Rectal smooth muscle tissue (tissue), 1 donor: ENCODE results near the gene ZFYVE16.
"Not testable (repeated sequence)": the region's sequence is repeated elsewhere in the genome, so short reads cannot be mapped to it uniquely, and the experiment has no call there.

Experiments
- H3K27ac ChIP-seq: one replicate; pipeline ENCODE4 v1.7.0; 2013; ENCODE audit warnings: low read depth, low read length, inconsistent platforms
- H3K27me3 ChIP-seq: one replicate; pipeline ENCODE4 v1.7.0; 2013; ENCODE audit warnings: low read length; ENCODE audit not compliant: control insufficient read depth, insufficient read depth
- H3K36me3 ChIP-seq: one replicate; pipeline ENCODE4 v1.7.0; 2013; ENCODE audit warnings: low read length; ENCODE audit not compliant: control insufficient read depth, insufficient read depth
- H3K4me1 ChIP-seq: one replicate; pipeline ENCODE4 v1.7.0; 2013; ENCODE audit warnings: low read length; ENCODE audit not compliant: control insufficient read depth, insufficient read depth
- H3K4me3 ChIP-seq: one replicate; pipeline ENCODE4 v1.7.0; 2013; ENCODE audit warnings: low read length
- H3K9ac ChIP-seq: one replicate; pipeline ENCODE4 v1.7.0; 2013; ENCODE audit warnings: low read length

ZFYVE16 gene

DNA sequence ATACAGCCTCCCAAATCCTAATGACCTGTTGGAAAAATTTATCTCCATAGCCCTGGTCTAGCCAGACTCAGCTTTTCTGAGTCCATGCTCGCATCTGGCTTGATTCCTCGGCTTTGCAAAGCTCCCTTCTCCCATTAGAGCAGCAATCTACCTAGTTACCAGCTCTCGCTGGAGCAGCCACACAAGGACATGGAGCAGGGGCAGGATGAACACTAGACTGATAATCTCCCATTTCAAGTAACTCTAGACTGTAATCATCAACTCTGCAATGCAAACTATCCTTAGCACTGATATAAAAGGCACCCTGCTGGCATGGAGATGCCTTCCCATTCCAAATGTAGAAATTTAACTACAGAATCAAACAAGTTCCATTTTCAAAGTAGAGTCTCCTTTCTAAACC is 17.5 kb upstream of the ZFYVE16 start:
- H3K4me3 ChIP-seq, H3K4me1 ChIP-seq, H3K27me3 ChIP-seq, H3K9ac ChIP-seq, H3K36me3 ChIP-seq, H3K27ac ChIP-seq: not testable (repeated sequence)

- not testable (repeated sequence) for H3K9ac ChIP-seq, H3K36me3 ChIP-seq, H3K4me1 ChIP-seq, H3K4me3 ChIP-seq, H3K27me3 ChIP-seq, H3K27ac ChIP-seq
These were observed 16.6 kb upstream of the ZFYVE16 start for GRCh38 chr5:80391267-80391666.

DNA sequence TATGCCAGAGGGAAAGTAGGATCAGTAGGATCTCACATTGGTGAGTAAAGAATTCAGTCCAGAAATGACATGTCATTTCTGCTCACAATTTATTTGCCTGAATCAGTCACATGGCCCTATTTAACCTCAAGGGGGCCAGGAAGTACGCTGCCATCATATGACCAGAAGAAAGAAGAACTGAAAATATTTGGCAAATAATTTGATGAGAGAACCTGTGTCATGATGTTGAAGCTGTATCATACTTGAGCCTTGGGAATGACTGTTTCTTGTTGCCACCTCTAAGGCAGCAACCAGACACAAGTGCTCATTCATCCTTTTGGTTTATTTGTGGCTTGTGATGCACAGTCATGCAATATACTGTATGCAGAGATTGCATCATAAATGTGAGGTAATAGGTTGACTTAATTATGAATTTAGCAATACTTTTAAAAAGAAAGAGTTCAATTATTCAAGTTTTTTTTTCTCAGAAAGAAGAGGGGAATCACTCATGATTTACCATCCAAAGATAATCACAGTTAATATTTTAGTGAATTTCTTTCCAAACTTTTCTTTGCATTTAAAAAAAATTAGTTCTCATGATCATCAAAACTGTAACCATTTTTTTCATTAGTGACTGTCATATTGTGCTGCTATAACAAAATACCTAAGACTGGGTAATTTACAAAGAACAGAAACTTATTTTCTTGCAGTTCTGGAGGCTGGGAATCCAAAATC is 8.2 kb upstream of the ZFYVE16 start:
- no peaks in the 10 kb centered on the region for H3K4me1 ChIP-seq
- no peak overlapping the region for H3K9ac ChIP-seq
- H3K4me3 ChIP-seq, result no peak overlapping the region
- H3K27me3 ChIP-seq, result no peaks in the 10 kb centered on the region
- H3K36me3 ChIP-seq, result no peaks in the 10 kb centered on the region
- no peak overlapping the region for H3K27ac ChIP-seq

DNA sequence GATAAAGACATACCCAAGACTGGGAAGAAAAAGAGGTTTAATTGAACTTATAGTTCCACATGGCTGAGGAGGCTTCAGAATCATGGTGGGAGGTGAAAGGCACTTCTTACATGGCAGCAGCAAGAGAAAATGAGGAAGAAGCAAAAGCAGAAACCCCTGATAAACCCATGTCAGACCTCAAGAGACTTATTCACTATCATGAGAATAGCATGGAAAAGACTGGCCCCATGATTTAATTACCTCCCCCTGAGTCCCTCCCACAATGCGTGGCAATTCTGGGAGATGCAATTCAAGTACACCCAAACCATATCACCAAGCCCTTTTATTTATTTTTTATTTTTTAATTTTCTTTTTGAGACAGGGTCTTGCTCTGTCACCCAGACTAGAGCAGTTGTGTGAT is 7.5 kb upstream of the ZFYVE16 start:
- not testable (repeated sequence) for H3K36me3 ChIP-seq, H3K9ac ChIP-seq, H3K27me3 ChIP-seq, H3K27ac ChIP-seq, H3K4me1 ChIP-seq, H3K4me3 ChIP-seq

GRCh38 chr5:80403782-80404181 is 4.1 kb upstream of the ZFYVE16 start:
- Histone ChIP-seq H3K27me3 (no peaks in the 10 kb centered on the region), H3K27ac (no peak overlapping the region), H3K4me1 (peaks cover 3% of the 10 kb centered on the region), H3K36me3 (no peaks in the 10 kb centered on the region), H3K4me3 (no peak overlapping the region), H3K9ac (no peak overlapping the region)

DNA sequence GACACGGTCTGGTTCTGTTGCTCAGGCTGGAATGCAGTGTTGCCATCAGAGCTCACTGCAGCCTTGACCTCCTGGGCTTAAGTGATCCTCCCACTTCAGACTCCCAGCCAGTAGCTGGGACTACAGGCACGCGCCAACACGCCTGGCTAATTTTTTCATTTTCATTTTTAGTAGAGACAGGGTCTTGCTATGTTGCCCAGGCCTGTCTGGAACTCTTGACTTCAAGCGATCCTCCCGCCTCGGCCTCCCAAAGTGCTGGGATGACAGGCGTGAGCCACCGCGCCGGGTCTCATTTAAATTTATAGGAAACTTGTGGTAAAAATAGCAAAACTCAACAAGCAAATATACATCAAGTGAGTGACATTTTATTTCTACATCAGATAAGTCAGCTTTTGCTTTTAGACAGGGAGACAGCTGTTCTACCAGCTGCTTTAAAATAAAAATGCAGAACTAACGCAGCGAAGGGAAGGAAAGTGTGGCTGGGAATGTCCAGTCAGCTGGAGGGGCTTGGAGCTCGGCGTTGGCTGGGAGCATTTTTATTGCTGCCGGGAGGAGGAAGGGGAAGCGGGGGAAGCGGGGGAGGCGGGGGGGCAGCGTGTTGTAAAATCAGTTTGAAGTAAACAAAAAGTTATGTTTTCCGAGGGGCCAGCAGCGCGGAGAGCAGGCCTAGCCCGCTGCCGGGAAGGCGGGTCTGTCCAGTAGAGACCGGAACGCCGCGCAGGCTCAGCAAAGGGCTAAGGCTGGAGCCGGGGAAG is 707 bp upstream of the ZFYVE16 start:
- peak overlapping the region; percentile 88 for H3K9ac ChIP-seq
- H3K36me3 ChIP-seq, result no peaks in the 10 kb centered on the region
- no peaks in the 10 kb centered on the region for H3K27me3 ChIP-seq
- peak overlapping the region; percentile 96 for H3K4me3 ChIP-seq
- peaks cover 6% of the 10 kb centered on the region for H3K4me1 ChIP-seq
- peak overlapping the region; percentile 99 for H3K27ac ChIP-seq

GRCh38 chr5:80408484-80409366 is 861 bp downstream of the ZFYVE16 start:
- H3K4me1 ChIP-seq, result peaks cover 6% of the 10 kb centered on the region

DNA sequence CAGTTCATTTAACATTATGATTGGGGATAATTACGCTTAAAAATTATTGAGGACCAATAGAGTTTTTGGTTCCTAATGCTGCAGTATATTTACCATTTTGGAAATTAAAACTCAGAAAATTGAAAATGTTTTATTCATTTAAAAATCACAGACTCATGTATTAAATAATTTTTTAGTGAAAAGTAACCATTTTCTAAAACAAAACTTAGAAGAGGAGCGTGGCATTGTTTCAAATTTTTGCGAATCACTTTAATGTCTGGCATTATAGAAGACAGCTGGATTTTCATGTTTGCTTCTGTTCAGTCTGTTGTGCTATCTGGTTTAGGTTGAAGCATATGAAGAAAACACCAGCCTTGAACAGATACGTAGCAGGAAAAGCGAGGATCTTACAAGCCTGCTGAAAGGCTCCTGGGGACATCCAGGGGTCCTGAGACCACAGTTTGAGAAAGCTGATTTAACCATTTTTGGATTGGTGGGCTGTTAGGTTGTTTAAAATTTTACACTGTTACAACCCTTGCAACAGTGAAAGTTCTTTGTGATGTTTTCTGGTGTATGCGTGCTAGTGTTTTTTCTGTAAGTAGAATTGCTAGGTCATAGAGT is 1.6 kb downstream of the ZFYVE16 start:
- H3K36me3 ChIP-seq, result no peaks in the 10 kb centered on the region
- H3K4me3 ChIP-seq, result peak overlapping the region; percentile 36
- no peak overlapping the region for H3K9ac ChIP-seq
- peaks cover 6% of the 10 kb centered on the region for H3K4me1 ChIP-seq
- H3K27ac ChIP-seq, result peak overlapping the region; percentile 24
- no peaks in the 10 kb centered on the region for H3K27me3 ChIP-seq

More at GRCh38 chr5:80408484-80409366, 861 bp downstream of the ZFYVE16 start:
- Histone ChIP-seq H3K27ac (peak overlapping the region; percentile 99), H3K27me3 (no peaks in the 10 kb centered on the region), H3K36me3 (no peaks in the 10 kb centered on the region), H3K4me3 (peak overlapping the region; percentile 96), H3K9ac (peak overlapping the region; percentile 86)

DNA sequence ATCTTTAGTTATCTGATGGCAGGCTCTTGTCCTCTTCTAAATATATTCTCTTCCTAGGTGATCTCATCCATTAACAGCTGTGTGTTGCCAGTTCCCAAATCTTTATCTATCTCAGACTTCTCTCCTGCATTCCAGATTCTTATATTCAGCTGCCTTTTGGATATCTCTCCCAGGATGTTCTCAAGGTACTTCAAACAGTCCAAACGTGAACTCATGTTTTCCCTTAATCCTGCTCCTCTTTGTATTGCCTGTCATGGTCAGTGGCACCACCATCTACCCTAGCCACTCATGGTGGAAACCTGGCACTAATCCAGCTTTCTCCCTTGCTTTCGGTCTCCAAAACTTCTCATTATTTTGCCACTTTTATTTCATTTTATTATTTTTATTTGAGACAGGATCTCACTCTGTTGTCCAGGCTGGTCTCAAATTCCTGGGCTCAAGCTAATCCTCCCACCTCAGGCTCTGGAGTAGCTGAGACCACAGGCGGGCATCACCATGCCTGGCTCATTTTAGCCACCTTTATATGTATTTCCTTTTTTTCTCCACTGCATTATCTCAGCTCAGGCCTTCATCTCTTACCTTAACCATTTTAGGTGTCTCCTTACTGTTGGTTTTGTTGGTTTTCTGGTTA is 3.8 kb downstream of the ZFYVE16 start:
- Histone ChIP-seq H3K4me3 (no peak overlapping the region), H3K4me1 (peaks cover 5% of the 10 kb centered on the region), H3K9ac (no peak overlapping the region), H3K27me3 (no peaks in the 10 kb centered on the region), H3K36me3 (no peaks in the 10 kb centered on the region), H3K27ac (no peak overlapping the region)

DNA sequence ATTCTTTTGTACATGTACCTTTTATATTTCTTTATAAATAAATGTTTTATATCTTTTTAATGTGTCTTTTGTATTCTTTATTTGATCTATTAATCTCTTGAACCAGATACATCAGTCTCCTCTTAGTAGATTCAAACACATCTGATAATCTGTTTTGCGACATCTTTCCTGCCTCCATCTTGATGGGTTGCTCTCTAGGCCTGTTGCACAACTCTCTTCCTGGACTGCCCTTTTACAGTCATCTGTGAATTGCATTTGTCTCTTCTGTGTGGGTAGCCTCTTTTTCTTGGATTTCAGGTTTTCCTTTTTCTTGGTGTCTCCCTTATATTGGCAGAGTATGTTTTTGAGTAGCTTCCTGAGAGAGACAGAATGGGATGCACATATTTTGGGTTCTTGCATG is 6.2 kb downstream of the ZFYVE16 start:
- Histone ChIP-seq H3K4me1 (peaks cover 3% of the 10 kb centered on the region), H3K9ac (no peak overlapping the region), H3K27ac (no peak overlapping the region), H3K36me3 (no peaks in the 10 kb centered on the region), H3K27me3 (no peaks in the 10 kb centered on the region), H3K4me3 (no peak overlapping the region)

DNA sequence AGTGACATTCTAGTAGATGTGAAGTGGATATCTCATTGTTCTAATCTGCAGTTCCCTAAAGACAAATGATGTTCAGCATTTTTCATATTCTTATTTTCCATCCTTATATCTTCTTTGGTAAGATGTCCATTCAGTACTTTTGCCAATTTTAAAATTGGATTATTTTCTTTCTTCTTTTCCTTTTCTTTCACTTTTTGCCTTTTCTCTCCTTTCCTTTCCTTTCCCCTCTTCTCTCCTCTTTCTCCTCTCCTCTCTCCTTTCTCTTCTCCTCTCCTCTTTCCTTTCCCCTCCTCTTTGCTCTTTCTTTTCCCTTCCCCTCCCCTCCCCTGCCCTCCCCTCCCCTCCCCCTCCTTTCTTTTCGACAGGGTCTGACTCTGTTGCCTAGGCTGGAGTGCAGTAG is 10.1 kb downstream of the ZFYVE16 start:
- Histone ChIP-seq H3K4me1 (no peaks in the 10 kb centered on the region), H3K36me3 (no peaks in the 10 kb centered on the region), H3K27me3 (no peaks in the 10 kb centered on the region), H3K27ac (no peak overlapping the region), H3K9ac (no peak overlapping the region), H3K4me3 (no peak overlapping the region)

DNA sequence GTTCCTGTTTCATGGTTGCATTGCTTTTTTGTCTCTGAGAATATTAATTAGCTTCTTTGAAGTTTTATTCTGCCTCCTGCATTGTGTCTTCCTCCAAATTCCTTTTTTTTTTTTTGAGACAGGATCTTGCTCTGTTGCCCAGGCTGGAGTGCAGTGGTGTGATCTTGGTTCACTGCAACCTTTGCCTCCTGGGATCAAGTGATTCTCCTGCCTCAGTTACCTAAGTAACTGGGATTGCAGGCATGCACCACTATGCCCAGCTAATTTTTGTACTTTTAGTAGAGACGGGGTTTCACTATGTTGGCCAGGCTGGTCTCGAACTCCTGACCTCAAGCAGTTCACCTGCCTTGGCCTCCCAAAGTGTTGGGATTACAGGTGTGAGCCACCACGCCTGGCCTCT is 16.5 kb downstream of the ZFYVE16 start:
- H3K4me3 ChIP-seq, H3K27me3 ChIP-seq, H3K9ac ChIP-seq, H3K36me3 ChIP-seq, H3K4me1 ChIP-seq, H3K27ac ChIP-seq: not testable (repeated sequence)
